Kidney epithelial cell (primary cell): Measurements from ENCODE around the gene COL4A1. TPM values are rescaled to one million over a fixed set of nuclear protein-coding genes. Genes with fewer than 3 reads are reported as not detected.

Experiments used
- DNase-seq: peaks from one replicate; pipeline ENCODE4 v3.0.0-alpha.2; 2010; ENCODE audit warnings: low read depth
- H3K27me3 ChIP-seq: 2 replicates; pipeline ENCODE4 v1.6.0; 2011; ENCODE audit warnings: low read length; ENCODE audit not compliant: control insufficient read depth, insufficient read depth
- H3K36me3 ChIP-seq: 2 replicates; pipeline ENCODE4 v1.5.1; 2011; ENCODE audit warnings: low read length; ENCODE audit not compliant: control insufficient read depth, insufficient read depth
- H3K4me3 ChIP-seq: 2 replicates; pipeline ENCODE4 v1.5.1; 2011; ENCODE audit warnings: low read depth, mild to moderate bottlenecking, control low read depth, low read length
- total RNA-seq: library from RNA; depleted of rRNA; stranded (reverse); fragments of >200 nt; gene quantifications from 2 replicates; pipeline ENCODE4 v1.2.3, GENCODE V29; 2015
- TF ChIP-seq, protein P1 (sequence below): IDR thresholded peaks from 2 replicates; pipeline ENCODE4 v1.5.1; 2011; ENCODE audit warnings: mild to moderate bottlenecking, moderate library complexity, low read length, control low read depth, inconsistent platforms; ENCODE audit not compliant: insufficient read depth, poor library complexity, severe bottlenecking

The COL4A1 gene
- total RNA-seq, 1 donor from 2014 or later: 1,018 TPM

DNA sequence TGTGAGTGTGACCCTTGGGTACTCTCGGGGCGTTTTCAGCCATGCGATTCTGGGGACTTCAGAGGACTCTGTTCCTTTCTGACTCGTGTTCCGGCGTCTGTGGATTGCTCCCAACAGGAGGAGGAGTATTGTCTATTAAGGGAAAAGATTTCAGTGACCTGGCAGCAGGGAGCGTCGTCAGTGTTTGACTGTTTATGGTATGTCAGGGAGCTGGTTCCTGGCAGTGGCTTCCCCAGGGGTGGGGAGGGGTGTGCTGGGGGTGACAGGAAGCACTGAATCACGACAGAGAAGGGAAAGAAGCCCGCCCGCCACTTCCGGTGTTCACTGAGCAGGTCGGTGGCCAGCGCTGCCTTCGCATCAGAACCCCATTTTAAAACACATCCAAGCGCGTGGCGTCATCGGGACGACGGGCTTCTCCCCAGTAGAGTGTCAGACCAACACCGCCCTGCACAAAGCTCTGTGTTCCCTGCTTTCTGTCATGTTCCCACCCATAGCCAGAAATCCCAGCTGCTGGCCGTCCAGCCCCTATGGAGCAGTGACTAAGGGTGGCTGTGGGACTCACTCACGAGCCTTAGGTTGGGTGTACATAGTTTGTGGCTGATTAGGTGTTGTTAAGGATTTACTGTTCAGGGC lies 34.0 kb upstream of the COL4A1 start:
- Histone ChIP-seq H3K36me3 (no peaks in the 10 kb centered on the region), H3K4me3 (no peak overlapping the region), H3K27me3 (no peaks in the 10 kb centered on the region)
- no peak for DNase-seq
- TF ChIP-seq, protein P1, sequence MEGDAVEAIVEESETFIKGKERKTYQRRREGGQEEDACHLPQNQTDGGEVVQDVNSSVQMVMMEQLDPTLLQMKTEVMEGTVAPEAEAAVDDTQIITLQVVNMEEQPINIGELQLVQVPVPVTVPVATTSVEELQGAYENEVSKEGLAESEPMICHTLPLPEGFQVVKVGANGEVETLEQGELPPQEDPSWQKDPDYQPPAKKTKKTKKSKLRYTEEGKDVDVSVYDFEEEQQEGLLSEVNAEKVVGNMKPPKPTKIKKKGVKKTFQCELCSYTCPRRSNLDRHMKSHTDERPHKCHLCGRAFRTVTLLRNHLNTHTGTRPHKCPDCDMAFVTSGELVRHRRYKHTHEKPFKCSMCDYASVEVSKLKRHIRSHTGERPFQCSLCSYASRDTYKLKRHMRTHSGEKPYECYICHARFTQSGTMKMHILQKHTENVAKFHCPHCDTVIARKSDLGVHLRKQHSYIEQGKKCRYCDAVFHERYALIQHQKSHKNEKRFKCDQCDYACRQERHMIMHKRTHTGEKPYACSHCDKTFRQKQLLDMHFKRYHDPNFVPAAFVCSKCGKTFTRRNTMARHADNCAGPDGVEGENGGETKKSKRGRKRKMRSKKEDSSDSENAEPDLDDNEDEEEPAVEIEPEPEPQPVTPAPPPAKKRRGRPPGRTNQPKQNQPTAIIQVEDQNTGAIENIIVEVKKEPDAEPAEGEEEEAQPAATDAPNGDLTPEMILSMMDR: no peak

DNA sequence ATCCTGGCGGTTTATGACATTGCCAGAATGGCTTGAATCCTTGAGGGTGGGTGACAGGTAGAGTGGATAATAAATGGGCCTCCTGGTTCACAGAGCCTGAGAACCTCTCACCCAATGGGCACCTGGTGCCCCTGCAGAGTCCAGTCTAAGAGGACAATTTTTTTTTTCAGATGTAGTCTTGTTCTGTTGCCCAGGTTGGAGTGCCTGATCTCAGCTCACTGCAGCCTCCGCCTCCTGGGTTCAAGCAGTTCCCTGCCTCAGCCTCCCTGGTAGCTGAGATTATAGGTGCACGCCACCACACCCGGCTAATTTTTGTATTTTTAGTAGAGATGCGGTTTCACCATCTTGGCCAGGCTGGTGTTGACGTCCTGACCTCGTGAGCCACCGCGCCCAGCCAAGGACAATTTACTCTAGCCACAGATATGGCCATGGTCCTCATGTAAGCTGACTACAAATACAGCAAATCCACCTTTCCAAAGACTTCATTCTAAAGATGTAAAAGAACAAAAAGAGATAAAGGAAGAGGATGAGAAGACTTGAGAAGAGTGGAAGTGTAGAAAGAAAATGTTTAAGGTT lies 33.1 kb upstream of the COL4A1 start:
- Histone ChIP-seq H3K27me3 (no peaks in the 10 kb centered on the region), H3K36me3 (no peaks in the 10 kb centered on the region), H3K4me3 (no peak overlapping the region)
- TF ChIP-seq, protein P1: no peak
- DNase-seq: no peak

DNA sequence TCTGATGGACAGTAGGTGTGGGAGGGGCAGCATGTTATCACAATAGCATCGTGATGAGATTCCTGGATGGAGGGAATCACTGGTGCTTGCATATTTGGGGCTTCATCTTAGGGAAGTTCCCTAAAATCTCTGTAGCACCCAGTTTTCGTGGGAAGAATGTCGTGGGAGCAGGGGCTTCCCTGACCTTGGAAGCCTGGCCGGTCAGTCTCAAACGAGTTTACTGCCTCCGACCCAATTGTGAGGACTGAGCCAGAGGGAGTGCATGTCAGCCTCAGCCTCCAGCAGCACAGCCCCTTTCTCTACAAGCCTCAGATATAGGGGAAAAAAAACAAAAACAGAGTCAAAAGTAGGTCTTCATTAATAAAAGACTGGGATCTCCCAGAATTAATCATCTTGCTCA lies 32.3 kb upstream of the COL4A1 start:
- TF ChIP-seq, protein P1: no peak
- DNase-seq: no peak
- Histone ChIP-seq H3K27me3 (no peaks in the 10 kb centered on the region), H3K4me3 (no peak overlapping the region), H3K36me3 (no peaks in the 10 kb centered on the region)

DNA sequence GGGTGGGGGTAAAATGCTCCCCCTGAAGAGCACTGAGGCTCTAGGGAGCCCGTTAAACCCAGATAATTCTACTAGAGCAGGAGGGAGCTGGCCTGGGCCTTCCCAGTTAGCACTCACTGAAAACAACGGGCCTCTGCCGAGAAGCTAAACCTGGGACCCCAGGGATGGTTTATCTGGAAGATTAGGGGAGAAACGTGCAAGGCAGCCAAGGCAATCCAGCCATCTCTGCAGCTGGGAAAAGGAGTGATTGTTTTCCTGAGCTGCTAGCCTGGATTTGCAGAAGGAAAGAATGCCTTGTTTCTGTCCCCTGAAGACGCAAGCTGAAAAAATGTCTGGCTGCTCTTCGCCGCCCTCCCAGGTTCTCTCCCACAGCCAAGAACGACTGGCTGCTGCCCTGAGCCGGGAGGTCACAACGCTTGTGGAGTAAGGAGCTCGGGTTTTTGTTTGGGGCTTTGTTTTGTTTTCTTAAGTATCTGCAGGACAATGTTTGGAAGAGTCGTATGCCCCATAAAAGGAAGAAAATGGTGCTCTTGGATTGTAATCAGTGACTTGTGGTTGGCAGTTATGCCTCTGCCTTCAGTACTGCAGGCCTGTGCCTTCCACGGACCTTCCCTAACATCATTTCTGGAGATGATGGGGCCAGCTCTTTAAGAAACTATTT lies 31.6 kb upstream of the COL4A1 start:
- TF ChIP-seq, protein P1: no peak
- no peaks in the 10 kb centered on the region for H3K36me3 ChIP-seq
- H3K27me3 ChIP-seq: no peaks in the 10 kb centered on the region
- H3K4me3 ChIP-seq: no peak overlapping the region
- DNase-seq: no peak

DNA sequence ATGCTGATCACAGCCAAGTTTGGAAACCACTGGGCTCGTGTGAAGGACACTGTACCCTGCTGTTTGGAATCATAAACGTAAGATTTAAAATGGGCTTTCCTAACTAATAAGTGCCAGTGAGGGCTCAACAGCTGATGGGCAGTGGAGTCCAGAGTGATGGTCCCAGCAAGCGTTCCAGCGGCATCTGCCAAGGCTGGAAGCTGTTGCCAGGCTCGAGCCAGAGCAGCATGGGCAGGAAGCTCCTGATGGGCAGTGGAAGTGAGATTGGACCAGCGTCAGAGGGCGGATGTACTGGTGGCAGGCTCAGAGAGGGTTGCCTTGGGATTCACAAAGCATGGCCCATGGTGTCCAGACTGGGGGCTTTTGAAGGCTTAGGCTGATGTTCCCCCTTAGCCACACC lies 30.3 kb upstream of the COL4A1 start:
- Histone ChIP-seq H3K27me3 (no peaks in the 10 kb centered on the region), H3K4me3 (no peak overlapping the region), H3K36me3 (no peaks in the 10 kb centered on the region)
- TF ChIP-seq, protein P1: no peak
- no peak for DNase-seq
